ENCODE measurements around the gene HRH1. TPM values are rescaled to one million over a fixed set of nuclear protein-coding genes. Genes with fewer than 3 reads are reported as not detected.

Gene HRH1
- total RNA-seq, 2 experiments from 2014 or later, result 0.15 to 0.16 TPM

DNA sequence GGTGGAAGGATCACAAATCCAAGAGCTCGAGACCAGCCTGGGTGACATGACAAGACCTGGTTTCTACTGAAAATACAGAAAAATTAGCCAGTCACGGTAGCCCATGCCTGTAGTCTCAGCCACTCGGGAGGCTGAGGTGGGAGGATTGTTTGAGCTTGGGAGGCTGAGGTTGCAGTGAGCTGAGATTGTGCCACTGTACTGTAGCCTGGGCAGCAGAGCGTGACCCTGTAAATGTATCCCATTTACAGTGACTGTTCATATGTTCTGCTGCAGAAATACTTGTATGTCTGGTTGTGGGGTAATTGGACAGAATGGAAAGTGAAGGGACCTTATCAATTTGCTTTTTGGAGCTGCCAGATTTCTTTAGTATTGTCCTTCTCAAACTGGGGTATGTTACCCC, 142.8 kb downstream of the HRH1 start:
- no peak for DNase-seq
- Mint-ChIP-seq H3K27me3 (no peaks in the 10 kb centered on the region), H3K9me3 (ENCODE audit: low read depth) (no peaks in the 10 kb centered on the region), H3K4me1 (peaks cover 37% of the 10 kb centered on the region), H3K4me3 (no peak overlapping the region), H3K36me3 (peaks cover 44% of the 10 kb centered on the region), H3K27ac (no peak overlapping the region)
- no peak for ATAC-seq
- CTCF ChIA-PET, result no interaction called here

DNA sequence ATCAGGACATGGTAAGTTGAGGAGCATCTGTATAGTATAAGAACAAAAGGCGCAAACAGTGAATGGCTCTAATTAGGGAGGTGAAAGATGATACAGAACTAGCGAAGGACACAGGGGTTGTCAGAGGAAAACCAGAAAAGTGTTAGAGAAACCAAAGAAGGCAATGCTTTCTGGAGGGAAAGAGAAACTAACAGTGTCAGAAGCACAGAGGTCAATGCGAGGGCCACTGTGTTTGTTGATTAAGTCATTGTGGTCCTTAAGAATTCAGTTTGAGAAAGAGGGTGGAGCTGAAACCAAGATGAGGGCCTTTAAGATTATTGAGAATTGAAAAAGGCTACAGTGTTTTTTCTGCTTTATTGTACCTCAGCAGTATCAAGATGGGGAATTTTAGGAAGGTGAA, 146.7 kb downstream of the HRH1 start:
- Mint-ChIP-seq H3K36me3 (peaks cover 61% of the 10 kb centered on the region), H3K27ac (peak overlapping the region; percentile 87)

DNA sequence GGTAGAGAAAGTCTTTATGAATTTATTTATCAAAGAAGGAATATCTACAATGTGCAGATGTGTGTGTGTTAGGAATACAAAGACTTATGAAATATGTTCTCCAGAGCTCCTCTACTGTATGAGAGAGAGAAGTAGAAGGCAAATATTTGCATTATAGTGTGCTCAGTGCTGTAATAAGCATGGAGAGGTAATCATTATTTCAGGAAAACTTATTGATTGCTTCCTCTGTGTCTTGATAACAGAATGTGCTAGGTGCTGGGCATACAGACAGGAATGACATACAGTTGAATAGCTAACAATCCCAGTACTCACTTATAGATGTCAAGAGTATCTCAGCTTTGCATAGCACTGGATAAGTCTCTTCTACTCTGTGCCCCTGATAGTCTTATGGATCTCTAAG, 148.2 kb downstream of the HRH1 start:
- H3K27ac Mint-ChIP-seq, result no peak overlapping the region
- peaks cover 64% of the 10 kb centered on the region for H3K36me3 Mint-ChIP-seq
- H3K27me3 Mint-ChIP-seq, result no peaks in the 10 kb centered on the region
- ATAC-seq, result no peak
- no peaks in the 10 kb centered on the region for H3K9me3 Mint-ChIP-seq (ENCODE audit: low read depth)
- H3K4me1 Mint-ChIP-seq, result peaks cover 57% of the 10 kb centered on the region
- CTCF ChIA-PET, result interaction anchor here (0.6 to 1.3 kb wide), 2 partner anchors 58 to 236 kb away, joined by 3 to 4 read pairs; no protein-coding TSS in a partner anchor
- DNase-seq, result no peak
- H3K4me3 Mint-ChIP-seq, result no peak overlapping the region

More for the DNA sequence above, 146.7 kb downstream of the HRH1 start:
- CTCF ChIA-PET, result interaction anchor here (0.7 to 2.7 kb wide), 6 partner anchors 10 to 65 kb away, joined by 3 to 14 read pairs (median 8); partner anchors contain the start of gene ATG7
- ATAC-seq, result peak; percentile 96
- Mint-ChIP-seq H3K4me3 (peak overlapping the region; percentile 59), H3K9me3 (ENCODE audit: low read depth) (no peaks in the 10 kb centered on the region), H3K4me1 (peaks cover 49% of the 10 kb centered on the region), H3K27me3 (no peaks in the 10 kb centered on the region)
- DNase-seq, result peak; percentile 72

DNA sequence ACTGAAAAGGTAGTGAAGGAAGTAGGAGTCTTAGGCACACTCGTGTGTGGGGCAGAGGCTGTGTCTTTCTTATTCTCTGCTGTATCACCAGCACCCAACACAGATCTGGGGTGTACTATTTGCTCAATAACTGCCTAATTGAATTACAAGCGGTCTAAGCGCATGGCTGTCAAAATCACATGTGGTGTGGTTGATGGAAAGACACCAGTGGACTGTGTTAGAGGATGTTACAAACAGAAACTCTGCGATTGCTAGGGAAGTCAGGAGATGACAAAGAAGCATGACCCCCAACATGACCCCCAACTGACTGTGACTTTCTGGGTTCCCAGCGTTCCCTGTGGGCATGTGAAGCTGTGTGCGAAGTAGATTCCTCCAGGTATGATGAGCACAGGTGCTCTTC, 149.9 kb downstream of the HRH1 start:
- DNase-seq (no peak), ATAC-seq (no peak)
- Mint-ChIP-seq H3K4me1 (peaks cover 59% of the 10 kb centered on the region), H3K9me3 (ENCODE audit: low read depth) (no peaks in the 10 kb centered on the region), H3K27me3 (no peaks in the 10 kb centered on the region), H3K27ac (no peak overlapping the region), H3K4me3 (no peak overlapping the region), H3K36me3 (peaks cover 67% of the 10 kb centered on the region)
- CTCF ChIA-PET, result no interaction called here

DNA sequence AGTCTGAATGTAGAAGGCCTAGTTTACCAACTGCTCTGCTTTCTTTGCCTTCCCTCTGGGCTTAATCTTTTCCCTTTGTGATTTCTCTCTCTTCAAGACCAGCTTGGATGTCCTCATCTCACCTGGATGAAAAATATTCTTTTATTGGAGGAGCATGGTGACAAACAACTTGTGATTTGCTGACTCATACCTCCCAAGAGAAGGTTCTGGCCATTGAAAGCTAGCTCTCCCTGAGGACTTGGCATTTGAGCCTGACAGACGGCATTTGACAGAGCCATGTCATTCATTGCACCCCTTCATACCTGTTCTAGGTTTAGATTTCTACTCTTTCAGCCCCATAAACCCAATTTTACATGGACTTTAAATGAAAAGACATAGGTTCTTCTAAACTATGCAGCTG, 151.2 kb downstream of the HRH1 start:
- Mint-ChIP-seq H3K27me3 (no peaks in the 10 kb centered on the region), H3K36me3 (peaks cover 57% of the 10 kb centered on the region), H3K4me1 (peaks cover 50% of the 10 kb centered on the region), H3K9me3 (ENCODE audit: low read depth) (no peaks in the 10 kb centered on the region), H3K27ac (peak overlapping the region; percentile 10), H3K4me3 (no peak overlapping the region)
- DNase-seq, result no peak
- ATAC-seq, result no peak
- CTCF ChIA-PET, result interaction anchor here (0.7 to 2.1 kb wide), 2 partner anchors 17 to 29 kb away, joined by 3 to 10 read pairs; no protein-coding TSS in a partner anchor

DNA sequence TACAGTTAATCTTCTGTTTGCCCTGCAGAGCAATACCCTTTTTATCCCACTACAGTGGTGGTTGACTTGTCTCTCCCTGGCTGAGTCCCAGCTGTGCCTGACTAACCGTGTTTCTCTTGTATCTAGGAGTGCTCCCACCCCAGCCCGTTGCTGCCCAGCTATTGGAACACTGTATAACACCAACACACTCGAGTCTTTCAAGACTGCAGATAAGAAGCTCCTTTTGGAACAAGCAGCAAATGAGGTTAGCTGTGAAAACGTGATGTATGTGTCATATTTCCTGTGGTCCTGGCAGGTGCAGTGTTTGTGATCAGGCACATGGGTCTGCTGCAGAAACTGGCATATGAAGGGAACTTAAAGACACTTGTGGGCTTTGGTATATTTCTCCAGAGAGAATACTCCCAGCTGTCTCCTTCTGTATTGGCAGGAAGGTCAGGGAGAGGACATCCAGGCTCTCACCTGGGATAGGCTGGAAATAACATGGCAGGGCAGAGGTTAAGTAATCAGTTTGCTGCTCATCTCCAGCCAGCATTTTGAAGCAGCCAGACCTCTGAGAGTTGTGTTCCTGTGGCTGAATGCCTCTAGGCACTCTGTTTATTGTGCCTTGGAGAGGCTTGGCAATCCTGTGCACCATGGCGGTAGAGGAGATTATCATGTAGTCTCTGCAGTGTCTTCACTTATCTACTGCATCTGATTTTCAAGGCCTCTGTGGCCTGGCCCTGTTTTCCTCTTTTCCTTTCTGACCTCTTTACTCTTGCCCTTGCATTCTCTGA, 152.7 kb downstream of the HRH1 start:
- H3K27me3 Mint-ChIP-seq, result no peaks in the 10 kb centered on the region
- CTCF ChIA-PET, result interaction anchor here (1.0 to 2.1 kb wide), 3 partner anchors 28 to 71 kb away, joined by 3 to 10 read pairs (median 4); no protein-coding TSS in a partner anchor
- peak overlapping the region; percentile 85 for H3K27ac Mint-ChIP-seq
- peaks cover 39% of the 10 kb centered on the region for H3K4me1 Mint-ChIP-seq
- no peak overlapping the region for H3K4me3 Mint-ChIP-seq
- no peaks in the 10 kb centered on the region for H3K9me3 Mint-ChIP-seq (ENCODE audit: low read depth)
- DNase-seq (peak; percentile 74), ATAC-seq (peak; percentile 93)
- H3K36me3 Mint-ChIP-seq, result peaks cover 53% of the 10 kb centered on the region

DNA sequence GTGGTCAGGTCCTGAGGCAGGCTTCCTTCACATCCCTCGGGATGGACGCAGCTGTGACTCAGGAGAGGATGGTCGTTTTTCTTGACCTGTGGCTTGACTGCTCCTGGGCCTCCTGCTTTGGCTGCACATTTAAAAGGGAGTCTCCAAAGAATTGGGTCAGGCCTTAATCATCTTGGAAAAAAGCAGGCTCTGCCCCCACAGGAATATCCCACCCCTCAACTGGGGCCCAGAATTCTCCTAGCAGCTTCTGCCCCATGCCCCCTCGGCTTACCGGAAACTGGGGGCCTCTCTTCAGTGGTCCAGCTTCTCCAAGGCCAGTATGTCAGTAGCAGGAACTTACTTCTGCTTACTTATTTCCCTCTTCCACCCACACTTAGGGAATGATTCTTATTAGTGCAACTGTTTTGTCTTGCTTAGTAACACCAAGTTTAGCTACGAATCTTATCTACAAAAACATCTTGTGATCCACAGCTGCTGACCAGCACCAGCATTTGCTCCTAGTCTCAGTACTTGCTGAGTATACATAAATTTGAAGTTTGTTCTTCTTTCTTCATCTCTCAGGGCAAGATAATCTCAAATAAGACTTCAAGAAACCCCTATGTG, 153.6 kb downstream of the HRH1 start:
- H3K4me3 Mint-ChIP-seq, result no peak overlapping the region

DNA sequence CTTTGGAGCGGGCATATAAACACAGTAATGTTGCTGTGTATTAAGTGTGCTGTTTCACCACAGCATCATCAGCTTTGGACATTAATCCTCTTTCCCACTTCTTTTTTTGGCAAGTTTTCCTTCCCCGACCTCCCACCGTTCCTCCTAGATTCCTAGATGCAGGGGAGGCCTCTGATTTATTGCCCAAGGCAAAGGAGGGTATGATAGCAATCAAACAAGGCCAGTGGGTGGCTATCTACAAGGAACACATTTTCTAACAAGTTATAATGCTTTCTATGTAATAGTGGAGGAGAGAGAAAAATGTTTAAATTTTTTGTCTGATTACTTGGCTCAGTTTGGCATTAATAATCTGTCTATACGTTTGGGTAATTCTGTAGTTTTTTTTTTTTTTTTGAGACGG, 156.0 kb downstream of the HRH1 start:
- DNase-seq (no peak), ATAC-seq (no peak)
- CTCF ChIA-PET, result no interaction called here
- Mint-ChIP-seq H3K9me3 (ENCODE audit: low read depth) (no peaks in the 10 kb centered on the region), H3K27ac (no peak overlapping the region), H3K36me3 (peaks cover 42% of the 10 kb centered on the region), H3K27me3 (no peaks in the 10 kb centered on the region), H3K4me3 (no peak overlapping the region), H3K4me1 (peaks cover 26% of the 10 kb centered on the region)

More for the DNA sequence above, 153.6 kb downstream of the HRH1 start:
- H3K27ac Mint-ChIP-seq, result no peak overlapping the region
- peaks cover 34% of the 10 kb centered on the region for H3K4me1 Mint-ChIP-seq
- ATAC-seq, result no peak
- CTCF ChIA-PET, result interaction anchor here (1.5 kb wide), 1 partner anchor 27 kb away, joined by 3 read pairs; no protein-coding TSS in a partner anchor
- no peak for DNase-seq
- no peaks in the 10 kb centered on the region for H3K9me3 Mint-ChIP-seq (ENCODE audit: low read depth)
- H3K36me3 Mint-ChIP-seq, result peaks cover 46% of the 10 kb centered on the region
- no peaks in the 10 kb centered on the region for H3K27me3 Mint-ChIP-seq

DNA sequence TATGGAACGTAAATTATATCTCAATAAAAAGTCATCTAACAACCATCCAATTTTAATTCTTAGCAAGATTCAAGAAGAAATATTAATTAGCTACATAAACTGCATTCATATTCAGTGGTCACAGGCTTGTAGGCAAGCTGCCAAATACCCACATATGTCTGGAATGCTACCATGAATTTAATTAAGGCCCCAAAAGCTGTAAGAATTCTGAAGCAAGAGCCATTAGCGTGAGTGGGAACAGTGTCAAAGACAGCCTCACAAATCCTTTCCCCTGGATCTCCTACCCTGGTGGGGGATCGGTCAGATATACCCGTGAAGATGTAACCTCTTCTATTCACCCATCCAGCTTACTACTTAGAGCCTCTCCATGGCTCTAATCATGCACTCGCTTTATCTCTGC, 157.9 kb downstream of the HRH1 start:
- CTCF ChIA-PET, result interaction anchor here (1.2 kb wide), 1 partner anchor 16 kb away, joined by 3 read pairs; no protein-coding TSS in a partner anchor
- Mint-ChIP-seq H3K4me1 (peaks cover 8% of the 10 kb centered on the region), H3K4me3 (no peak overlapping the region), H3K9me3 (ENCODE audit: low read depth) (no peaks in the 10 kb centered on the region), H3K36me3 (peaks cover 42% of the 10 kb centered on the region), H3K27me3 (no peaks in the 10 kb centered on the region), H3K27ac (no peak overlapping the region)
- DNase-seq (no peak), ATAC-seq (no peak)

Other genes with a start within 250 kb of the HRH1 start
- gene SLC6A1, start 161.7 kb upstream of the HRH1 start, total RNA-seq, result not detected
- 10 to 100 TPM; 28.3 to 38.2 TPM for gene ATG7, start 117.9 kb downstream of the HRH1 start, total RNA-seq

Data from activated CD8-positive, alpha-beta memory T cell treated with anti-CD3 and anti-CD28 coated beads, Interleukin-2, amount 10 ng/mL, durations not matched to agents 7 days and 5 days (primary cell).